Activated naive CD4-positive, alpha-beta T cell treated with anti-CD3 and anti-CD28 coated beads for 36 hours (primary cell): ENCODE measurements around the gene DCTN1. TPM values are rescaled to one million over a fixed set of nuclear protein-coding genes. Genes with fewer than 3 reads are reported as not detected.

Source experiments
- CTCF ChIA-PET: fragments of 350-600 bp; sonication (Branson Sonifier 250); formaldehyde crosslinking; loops from one replicate; lab custom pipeline; 2021; ENCODE audit warnings: antibody characterized with exemption; lab: Charles Lee
- DNase-seq: peaks from one replicate; pipeline ENCODE4 v3.0.0-alpha.2; 2020
- H3K27ac Mint-ChIP-seq: one replicate; pipeline ENCODE4 v1.8.0; 2021; ENCODE audit warnings: mild to moderate bottlenecking, mixed read lengths
- H3K27me3 Mint-ChIP-seq: one replicate; pipeline ENCODE4 v1.8.0; 2021; ENCODE audit warnings: low read depth, mixed read lengths
- H3K36me3 Mint-ChIP-seq: one replicate; pipeline ENCODE4 v1.8.0; 2021; ENCODE audit warnings: low read depth, mixed read lengths
- H3K4me1 Mint-ChIP-seq: one replicate; pipeline ENCODE4 v1.8.0; 2021; ENCODE audit warnings: low read depth, mixed read lengths
- H3K4me3 Mint-ChIP-seq: one replicate; pipeline ENCODE4 v1.8.0; 2021; ENCODE audit warnings: mild to moderate bottlenecking, moderate library complexity, mixed read lengths
- H3K9me3 Mint-ChIP-seq: one replicate; pipeline ENCODE4 v1.8.0; 2021; ENCODE audit warnings: mixed read lengths
- intact Hi-C: fragments of 100-400 bp; cut with micrococcal nuclease; formaldehyde crosslinking; loops from one replicate; pipeline ENCODE4 v1.15.1; 2023
- total RNA-seq, 2 experiments: library from RNA; stranded (reverse); gene quantifications; one replicate each; pipeline ENCODE4 v1.2.3, GENCODE V29; 2021

The DCTN1 gene
- total RNA-seq, 2 experiments from 2014 or later: 54.0 to 61.7 TPM

- no peaks in the 10 kb centered on the region for H3K36me3 Mint-ChIP-seq
- intact Hi-C loops: loop anchor here (2.0 to 10.0 kb wide), 4 partner anchors 142 to 254 kb away; partner anchors contain the start of gene BOLA3
- no peaks in the 10 kb centered on the region for H3K9me3 Mint-ChIP-seq
- H3K27me3 Mint-ChIP-seq: no peaks in the 10 kb centered on the region
- peak; percentile 46 for DNase-seq
- H3K27ac Mint-ChIP-seq: no peak overlapping the region
- CTCF ChIA-PET: interaction anchor here (0.7 to 5.6 kb wide), 6 partner anchors 19 to 84 kb away, joined by 3 to 163 read pairs (median 11); no protein-coding TSS in a partner anchor
- no peak overlapping the region for H3K4me3 Mint-ChIP-seq
- no peaks in the 10 kb centered on the region for H3K4me1 Mint-ChIP-seq
Measured at GRCh38 chr2:74333175-74333574, 46.9 kb downstream of the DCTN1 start.

- no peaks in the 10 kb centered on the region for H3K9me3 Mint-ChIP-seq
- no peaks in the 10 kb centered on the region for H3K36me3 Mint-ChIP-seq
- no peaks in the 10 kb centered on the region for H3K27me3 Mint-ChIP-seq
- CTCF ChIA-PET: interaction anchor here (0.7 to 5.6 kb wide), 7 partner anchors 19 to 84 kb away, joined by 3 to 163 read pairs (median 5); no protein-coding TSS in a partner anchor
- no peak overlapping the region for H3K4me3 Mint-ChIP-seq
- H3K27ac Mint-ChIP-seq: no peak overlapping the region
- no peaks in the 10 kb centered on the region for H3K4me1 Mint-ChIP-seq
- intact Hi-C loops: loop anchor here (2.0 to 10.0 kb wide), 4 partner anchors 142 to 255 kb away; partner anchors contain the start of gene BOLA3
- no peak for DNase-seq
Measured at GRCh38 chr2:74332550-74333174, 47.4 kb downstream of the DCTN1 start.

GRCh38 chr2:74328573-74328972 lies 51.5 kb downstream of the DCTN1 start:
- Mint-ChIP-seq H3K27me3 (no peaks in the 10 kb centered on the region), H3K4me1 (no peaks in the 10 kb centered on the region), H3K36me3 (no peaks in the 10 kb centered on the region), H3K9me3 (no peaks in the 10 kb centered on the region), H3K27ac (no peak overlapping the region), H3K4me3 (no peak overlapping the region)
- intact Hi-C loops: no loop called here
- DNase-seq: no peak
- CTCF ChIA-PET: interaction anchor here (1.0 to 8.2 kb wide), 5 partner anchors 8 to 79 kb away, joined by 3 to 61 read pairs (median 3); no protein-coding TSS in a partner anchor

GRCh38 chr2:74328074-74328473 lies 52.0 kb downstream of the DCTN1 start:
- Mint-ChIP-seq H3K27me3 (no peaks in the 10 kb centered on the region), H3K9me3 (no peaks in the 10 kb centered on the region), H3K27ac (no peak overlapping the region), H3K4me3 (no peak overlapping the region), H3K4me1 (no peaks in the 10 kb centered on the region), H3K36me3 (no peaks in the 10 kb centered on the region)
- intact Hi-C loops: no loop called here
- CTCF ChIA-PET: interaction anchor here (1.0 to 8.2 kb wide), 5 partner anchors 8 to 79 kb away, joined by 3 to 61 read pairs (median 3); no protein-coding TSS in a partner anchor
- no peak for DNase-seq

GRCh38 chr2:74327627-74328026 lies 52.5 kb downstream of the DCTN1 start:
- H3K36me3 Mint-ChIP-seq: no peaks in the 10 kb centered on the region
- no peaks in the 10 kb centered on the region for H3K27me3 Mint-ChIP-seq
- CTCF ChIA-PET: interaction anchor here (1.5 to 8.2 kb wide), 2 partner anchors 9 to 14 kb away, joined by 3 to 61 read pairs; no protein-coding TSS in a partner anchor
- H3K4me3 Mint-ChIP-seq: no peak overlapping the region
- H3K27ac Mint-ChIP-seq: no peak overlapping the region
- intact Hi-C loops: no loop called here
- no peaks in the 10 kb centered on the region for H3K4me1 Mint-ChIP-seq
- no peak for DNase-seq
- H3K9me3 Mint-ChIP-seq: no peaks in the 10 kb centered on the region

- intact Hi-C loops: no loop called here
- Mint-ChIP-seq H3K4me1 (no peaks in the 10 kb centered on the region), H3K27me3 (no peaks in the 10 kb centered on the region), H3K27ac (no peak overlapping the region), H3K4me3 (no peak overlapping the region), H3K36me3 (no peaks in the 10 kb centered on the region), H3K9me3 (no peaks in the 10 kb centered on the region)
- no peak for DNase-seq
- CTCF ChIA-PET: interaction anchor here (0.6 to 8.2 kb wide), 4 partner anchors 9 to 503 kb away, joined by 3 to 61 read pairs (median 3); no protein-coding TSS in a partner anchor
Measured at GRCh38 chr2:74327199-74327598, 52.9 kb downstream of the DCTN1 start.

- DNase-seq: no peak
- no peak overlapping the region for H3K4me3 Mint-ChIP-seq
Measured at GRCh38 chr2:74325815-74326214, 54.3 kb downstream of the DCTN1 start.

GRCh38 chr2:74321737-74322136 lies 58.4 kb downstream of the DCTN1 start:
- H3K4me1 Mint-ChIP-seq: no peaks in the 10 kb centered on the region
- intact Hi-C loops: no loop called here
- no peak for DNase-seq
- no peaks in the 10 kb centered on the region for H3K9me3 Mint-ChIP-seq
- H3K36me3 Mint-ChIP-seq: no peaks in the 10 kb centered on the region
- CTCF ChIA-PET: interaction anchor here (8.2 kb wide), 1 partner anchor 14 kb away, joined by 61 read pairs; no protein-coding TSS in a partner anchor
- no peak overlapping the region for H3K4me3 Mint-ChIP-seq
- no peaks in the 10 kb centered on the region for H3K27me3 Mint-ChIP-seq
- no peak overlapping the region for H3K27ac Mint-ChIP-seq

More at GRCh38 chr2:74325815-74326214, 54.3 kb downstream of the DCTN1 start:
- Mint-ChIP-seq H3K36me3 (no peaks in the 10 kb centered on the region), H3K9me3 (no peaks in the 10 kb centered on the region), H3K4me1 (no peaks in the 10 kb centered on the region), H3K27ac (no peak overlapping the region), H3K27me3 (no peaks in the 10 kb centered on the region)
- CTCF ChIA-PET: interaction anchor here (0.5 to 8.2 kb wide), 4 partner anchors 10 to 79 kb away, joined by 3 to 61 read pairs (median 3); no protein-coding TSS in a partner anchor
- intact Hi-C loops: no loop called here

GRCh38 chr2:74317701-74318100 lies 62.4 kb downstream of the DCTN1 start:
- Mint-ChIP-seq H3K27me3 (no peaks in the 10 kb centered on the region), H3K27ac (no peak overlapping the region), H3K4me3 (no peak overlapping the region), H3K4me1 (no peaks in the 10 kb centered on the region), H3K36me3 (peaks cover 3% of the 10 kb centered on the region), H3K9me3 (no peaks in the 10 kb centered on the region)
- DNase-seq: no peak
- intact Hi-C loops: no loop called here
- CTCF ChIA-PET: interaction anchor here (0.6 to 1.4 kb wide), 2 partner anchors 17 to 741 kb away, joined by 4 to 8 read pairs; no protein-coding TSS in a partner anchor

GRCh38 chr2:74316627-74317295 lies 63.4 kb downstream of the DCTN1 start:
- no peaks in the 10 kb centered on the region for H3K27me3 Mint-ChIP-seq
- H3K27ac Mint-ChIP-seq: no peak overlapping the region
- CTCF ChIA-PET: interaction anchor here (1.4 kb wide), 1 partner anchor 18 kb away, joined by 8 read pairs; no protein-coding TSS in a partner anchor
- H3K9me3 Mint-ChIP-seq: no peaks in the 10 kb centered on the region
- no peak overlapping the region for H3K4me3 Mint-ChIP-seq
- intact Hi-C loops: no loop called here
- H3K36me3 Mint-ChIP-seq: peaks cover 3% of the 10 kb centered on the region
- DNase-seq: no peak
- H3K4me1 Mint-ChIP-seq: no peaks in the 10 kb centered on the region

- Mint-ChIP-seq H3K27me3 (no peaks in the 10 kb centered on the region), H3K27ac (no peak overlapping the region), H3K36me3 (peaks cover 4% of the 10 kb centered on the region), H3K4me3 (no peak overlapping the region), H3K9me3 (no peaks in the 10 kb centered on the region), H3K4me1 (no peaks in the 10 kb centered on the region)
- CTCF ChIA-PET: interaction anchor here (1.0 to 4.2 kb wide), 2 partner anchors 19 to 21 kb away, joined by 3 to 15 read pairs; no protein-coding TSS in a partner anchor
- intact Hi-C loops: no loop called here
- no peak for DNase-seq
Measured at GRCh38 chr2:74314107-74314506, 66.0 kb downstream of the DCTN1 start.

- CTCF ChIA-PET: interaction anchor here (0.6 to 4.2 kb wide), 3 partner anchors 19 to 46 kb away, joined by 3 to 15 read pairs (median 3); no protein-coding TSS in a partner anchor
- intact Hi-C loops: no loop called here
Measured at GRCh38 chr2:74313497-74313896, 66.6 kb downstream of the DCTN1 start.

More at GRCh38 chr2:74313497-74313896, 66.6 kb downstream of the DCTN1 start:
- Mint-ChIP-seq H3K27ac (no peak overlapping the region), H3K36me3 (peaks cover 4% of the 10 kb centered on the region), H3K9me3 (no peaks in the 10 kb centered on the region), H3K27me3 (no peaks in the 10 kb centered on the region), H3K4me1 (no peaks in the 10 kb centered on the region), H3K4me3 (no peak overlapping the region)
- DNase-seq: no peak
